ENCODE data around the gene CEP63.
A peak's percentile ranks its signal among the peaks of the same experiment; 100 is the strongest.

Gene CEP63

GRCh38 chr3:134485718-134486576 is at the start of gene CEP63, which contains the start of gene ANAPC13:
Gene CEP63 (plus strand): TSS chr3:134486057. CDS start chr3:134495321, 9,264 bp downstream.
Gene ANAPC13 (minus strand): TSS chr3:134485985. CDS start chr3:134482904, 3,081 bp downstream.
- DNase-seq = peak; percentile 99

- DNase-seq = no peak
Measured at GRCh38 chr3:134437211-134437752, 48.6 kb upstream of the CEP63 start.

DNA sequence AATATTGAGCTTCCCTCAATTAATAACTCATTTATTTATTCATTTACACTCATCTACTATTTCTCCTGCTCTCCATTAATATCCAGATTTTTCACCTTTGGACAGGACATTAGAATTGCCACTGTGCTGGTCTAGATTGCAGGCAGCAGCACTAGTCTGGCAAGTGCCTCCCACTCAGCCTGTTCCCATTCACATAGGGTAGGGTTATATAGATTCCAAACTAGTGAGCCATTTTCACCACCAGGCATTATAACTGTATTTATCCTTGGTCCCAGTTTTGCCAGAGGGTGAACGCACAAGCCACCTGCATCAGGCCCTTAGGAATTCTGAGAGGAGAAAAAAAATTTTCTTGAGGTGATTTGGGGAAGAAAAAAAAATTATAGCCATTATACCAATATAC is 44.5 kb upstream of the CEP63 start:
- no peak for DNase-seq

DNA sequence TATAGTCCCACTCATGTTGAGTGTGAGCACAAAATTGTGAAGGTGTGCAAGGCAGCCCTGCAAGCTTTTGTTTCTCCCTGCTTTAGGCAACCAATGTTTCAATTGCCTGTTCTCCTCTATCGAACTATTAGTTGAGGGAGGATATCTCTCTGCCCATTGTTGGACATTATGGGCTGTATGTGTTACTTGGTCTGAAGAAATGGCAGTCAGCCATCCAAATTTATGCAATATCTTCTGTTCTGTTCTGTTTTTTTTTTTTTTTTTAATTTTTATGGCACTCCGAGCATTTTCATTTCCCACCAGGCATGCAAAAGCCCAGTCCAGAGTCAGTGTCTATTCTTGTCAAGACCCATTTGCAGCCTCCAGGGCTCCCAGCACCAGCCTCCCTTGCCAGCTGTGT is 44.0 kb upstream of the CEP63 start:
- DNase-seq = no peak

GRCh38 chr3:134445095-134445494 is 40.8 kb upstream of the CEP63 start:
- no peak for DNase-seq

DNA sequence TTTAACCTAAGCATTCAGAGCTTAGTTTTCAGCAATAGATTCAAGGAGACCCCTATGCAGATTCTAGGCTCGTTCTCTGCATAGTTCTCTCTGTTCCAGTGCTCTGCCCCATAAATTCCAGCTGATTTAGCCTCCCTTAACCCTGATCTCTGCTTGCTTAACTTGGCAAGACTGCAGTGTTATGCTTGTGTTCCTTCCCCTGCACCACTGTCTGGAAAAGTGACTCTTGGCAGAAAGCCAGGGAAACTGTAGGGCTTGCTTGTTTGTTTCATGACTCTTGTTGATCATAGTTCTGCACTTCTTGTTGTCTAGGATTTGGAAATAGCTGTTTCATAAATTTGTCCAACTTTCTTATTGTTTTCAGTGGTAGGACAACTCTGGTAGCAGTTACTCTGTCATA is 40.2 kb upstream of the CEP63 start:
- DNase-seq = no peak

- DNase-seq = no peak
Measured at GRCh38 chr3:134446800-134447199, 39.1 kb upstream of the CEP63 start.

DNA sequence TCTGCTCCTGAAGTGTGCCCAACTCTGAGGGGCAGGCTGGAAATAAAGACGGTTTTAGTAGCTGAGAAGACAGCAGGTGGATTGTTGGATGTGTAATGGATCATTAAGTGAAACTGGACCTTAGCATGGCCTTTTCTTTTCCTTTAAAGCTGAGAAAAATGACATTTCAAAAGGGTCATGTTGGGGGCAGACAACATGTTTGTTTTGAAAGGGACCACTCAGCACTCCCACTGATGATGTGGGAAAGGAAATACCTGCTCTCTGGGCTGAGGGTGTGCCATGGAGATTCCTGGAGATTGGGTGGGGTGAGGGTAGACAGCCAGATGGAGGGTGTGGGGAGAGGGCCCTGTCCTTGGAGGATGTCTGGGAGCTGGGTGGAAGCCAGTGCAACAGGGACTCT is 38.5 kb upstream of the CEP63 start:
- DNase-seq = no peak

- DNase-seq = no peak
Measured at GRCh38 chr3:134448664-134449063, 37.2 kb upstream of the CEP63 start.

DNA sequence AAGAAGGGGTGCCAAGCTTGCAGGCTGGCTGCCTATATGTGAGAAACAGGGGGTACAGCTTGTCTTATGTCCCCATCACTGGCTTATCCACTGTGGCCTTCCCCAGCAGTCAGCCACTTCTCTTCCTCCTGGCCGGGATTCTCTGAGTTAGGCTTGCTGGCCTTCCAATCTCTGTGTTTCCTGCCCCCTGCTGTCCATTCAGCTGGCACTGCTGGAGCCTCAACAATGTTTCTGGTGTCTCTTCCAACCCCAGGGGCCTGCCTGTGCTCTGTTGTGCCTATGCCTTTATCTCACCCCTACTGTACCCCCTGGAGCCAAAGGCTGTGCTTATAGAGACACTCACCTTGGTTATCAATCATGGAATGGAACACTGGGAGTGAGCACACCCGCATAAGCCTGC is 36.6 kb upstream of the CEP63 start:
- DNase-seq = peak; percentile 16

- no peak for DNase-seq
Measured at GRCh38 chr3:134449951-134450350, 35.9 kb upstream of the CEP63 start.

- no peak for DNase-seq
Measured at GRCh38 chr3:134453631-134454030, 32.2 kb upstream of the CEP63 start.

- DNase-seq = no peak
Measured at GRCh38 chr3:134457376-134458074, 28.3 kb upstream of the CEP63 start.

DNA sequence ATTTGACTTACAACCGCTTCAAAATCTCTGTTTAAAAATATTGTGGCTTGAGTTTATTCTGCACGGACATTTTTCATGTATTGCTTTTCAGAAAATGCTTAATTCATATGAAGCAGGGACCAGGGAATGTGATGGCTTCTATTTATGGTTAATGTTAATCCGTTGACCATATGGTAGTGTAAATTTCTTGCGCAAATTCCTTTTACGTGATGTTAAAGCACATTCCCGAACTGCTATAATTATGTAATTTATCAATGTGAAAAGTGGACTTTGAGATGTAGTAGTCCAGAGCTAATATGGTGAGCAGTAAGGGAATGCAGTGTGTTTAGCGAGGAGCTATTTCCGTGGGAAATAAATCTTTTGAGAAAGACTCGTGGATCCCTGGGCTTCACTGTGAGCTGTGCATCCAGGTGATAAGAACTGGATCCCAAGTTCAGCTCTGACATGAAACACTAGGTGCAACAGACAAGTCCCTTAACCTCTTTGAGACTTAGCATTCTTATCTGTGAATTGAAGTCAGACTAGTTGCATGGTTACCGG is 27.4 kb upstream of the CEP63 start:
- no peak for DNase-seq

DNA sequence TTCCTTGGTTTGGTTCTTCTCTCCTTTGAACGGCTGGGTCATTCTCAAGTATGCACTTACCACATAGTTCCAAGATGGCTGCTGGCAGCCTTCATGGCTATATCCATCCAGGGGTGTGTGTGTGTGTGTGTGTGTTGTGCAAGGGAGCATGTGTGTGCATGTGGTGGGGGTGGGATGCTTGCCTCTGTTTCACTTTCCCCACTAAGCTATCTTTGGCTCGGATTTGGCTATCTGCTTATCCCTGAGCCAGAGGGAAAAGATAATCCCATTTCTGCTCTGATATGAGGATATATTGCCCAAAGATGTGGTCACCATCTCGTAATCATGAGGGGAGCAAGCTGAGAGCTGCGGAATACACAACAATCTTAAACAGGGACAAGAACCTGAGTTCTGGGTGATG is 26.3 kb upstream of the CEP63 start:
- DNase-seq = no peak

GRCh38 chr3:134460965-134461364 is 24.9 kb upstream of the CEP63 start:
- DNase-seq = no peak

GRCh38 chr3:134462331-134462941 is 23.4 kb upstream of the CEP63 start:
- no peak for DNase-seq

DNA sequence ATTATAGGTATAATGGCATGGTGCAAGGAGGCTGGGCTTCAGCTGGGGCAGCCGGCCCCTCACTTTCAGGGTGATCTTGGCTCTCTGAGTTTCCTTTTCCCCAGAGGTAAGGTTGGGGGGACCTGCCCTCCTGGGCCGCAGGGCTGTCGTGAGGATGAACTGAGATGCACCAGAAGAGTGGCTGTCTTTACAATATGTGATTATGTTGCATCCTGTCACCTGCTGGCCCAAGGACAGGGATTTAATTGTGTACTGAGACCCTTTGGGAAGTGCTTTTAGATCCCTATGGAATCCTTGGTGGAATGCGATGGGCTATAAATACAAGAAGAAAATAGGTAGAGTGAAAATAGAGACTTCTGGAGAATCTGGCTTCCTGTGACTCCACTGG is 22.2 kb upstream of the CEP63 start:
- DNase-seq = no peak

DNA sequence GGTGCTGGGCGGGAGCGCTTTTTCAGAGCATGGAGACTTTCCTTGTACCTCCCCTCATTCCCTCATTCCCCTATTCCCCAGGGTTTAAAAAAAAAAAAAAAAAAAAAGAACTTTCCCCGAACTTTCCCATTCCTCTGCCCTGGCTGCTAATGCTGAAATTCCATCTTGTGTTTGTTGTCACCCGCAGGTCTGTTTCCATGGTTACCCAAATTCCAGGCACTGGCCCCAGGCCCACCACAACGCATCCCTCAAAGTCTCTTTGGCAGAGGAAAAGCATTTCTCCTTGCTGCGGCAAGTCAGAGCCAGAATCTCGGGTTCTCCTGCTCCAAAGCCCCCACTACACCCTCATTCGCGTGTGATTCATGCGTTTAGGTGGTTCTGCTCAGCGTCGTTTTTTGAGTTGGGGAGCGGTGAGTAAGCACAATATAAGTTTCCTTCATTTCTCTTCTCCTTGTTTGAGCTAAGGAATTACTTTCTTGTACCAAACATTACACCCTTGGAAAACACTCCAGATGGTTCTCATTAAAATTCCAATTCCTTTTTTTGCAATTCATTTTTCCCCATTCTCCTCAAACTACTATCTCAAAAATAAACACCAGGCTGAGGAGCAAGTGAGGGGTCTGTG is 21.7 kb upstream of the CEP63 start:
- no peak for DNase-seq

GRCh38 chr3:134464689-134465365 is 21.0 kb upstream of the CEP63 start:
- DNase-seq = no peak

GRCh38 chr3:134466331-134466730 is 19.5 kb upstream of the CEP63 start:
- no peak for DNase-seq

- DNase-seq = no peak
Measured at GRCh38 chr3:134468519-134468918, 17.3 kb upstream of the CEP63 start.

Data from NCI-H1436 (cell line).